Activated T-helper 17 cell treated with anti-CD3 and anti-CD28 coated beads, Interleukin-2, amount 50 U/mL, for 72 hours (primary cell): ENCODE results near the gene SLC35F1. TPM values are rescaled to one million over a fixed set of nuclear protein-coding genes. Genes with fewer than 3 reads are reported as not detected.

Experiments
- ATAC-seq: fragments of 150-1000 bp; cut with Tn5 transposase; replicated peaks from 2 replicates; pipeline ENCODE4 v1.10.0; 2021; ENCODE audit warnings: mild to moderate bottlenecking, moderate library complexity
- H3K27ac Mint-ChIP-seq: one replicate; pipeline ENCODE4 v1.8.0; 2022; ENCODE audit warnings: mixed read lengths
- H3K27me3 Mint-ChIP-seq: one replicate; pipeline ENCODE4 v1.8.0; 2022; ENCODE audit warnings: mixed read lengths
- H3K36me3 Mint-ChIP-seq: one replicate; pipeline ENCODE4 v1.8.0; 2022; ENCODE audit warnings: low read depth, mild to moderate bottlenecking, mixed read lengths
- H3K4me1 Mint-ChIP-seq: one replicate; pipeline ENCODE4 v1.8.0; 2022; ENCODE audit warnings: mixed read lengths
- H3K4me3 Mint-ChIP-seq: one replicate; pipeline ENCODE4 v1.8.0; 2022; ENCODE audit warnings: mild to moderate bottlenecking, mixed read lengths
- H3K9me3 Mint-ChIP-seq: one replicate; pipeline ENCODE4 v1.8.0; 2022; ENCODE audit warnings: mixed read lengths
- total RNA-seq, 2 donors: library from RNA; stranded (reverse); gene quantifications; one replicate each; pipeline ENCODE4 v1.2.3, GENCODE V29; 2022

Gene SLC35F1
- total RNA-seq, 2 donors from 2014 or later, result 0.04 to 0.16 TPM

DNA sequence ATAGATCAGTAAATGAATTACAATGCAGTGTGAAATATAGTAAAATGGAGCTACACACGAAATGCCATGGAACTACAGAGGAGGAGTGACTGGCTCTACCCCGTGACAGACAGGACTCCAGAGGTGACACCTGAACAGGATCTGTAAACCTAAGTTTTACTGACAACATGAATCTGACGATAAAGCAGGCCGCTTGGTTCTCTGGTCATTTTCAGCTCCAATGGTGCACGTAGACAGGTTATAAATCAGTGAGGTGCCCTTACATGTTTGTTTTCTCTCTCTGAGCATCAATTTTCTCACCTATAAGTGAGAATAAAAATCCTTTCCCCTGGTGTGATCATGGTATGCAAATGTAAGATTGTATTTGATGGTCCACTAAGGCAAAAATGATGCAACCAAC, 339.3 kb downstream of the SLC35F1 start:
- ATAC-seq, result no peak
- H3K27me3 Mint-ChIP-seq, result peaks cover 17% of the 10 kb centered on the region
- no peak overlapping the region for H3K4me3 Mint-ChIP-seq
- H3K9me3 Mint-ChIP-seq, result no peaks in the 10 kb centered on the region
- no peaks in the 10 kb centered on the region for H3K4me1 Mint-ChIP-seq
- H3K27ac Mint-ChIP-seq, result no peak overlapping the region
- H3K36me3 Mint-ChIP-seq, result no peaks in the 10 kb centered on the region

DNA sequence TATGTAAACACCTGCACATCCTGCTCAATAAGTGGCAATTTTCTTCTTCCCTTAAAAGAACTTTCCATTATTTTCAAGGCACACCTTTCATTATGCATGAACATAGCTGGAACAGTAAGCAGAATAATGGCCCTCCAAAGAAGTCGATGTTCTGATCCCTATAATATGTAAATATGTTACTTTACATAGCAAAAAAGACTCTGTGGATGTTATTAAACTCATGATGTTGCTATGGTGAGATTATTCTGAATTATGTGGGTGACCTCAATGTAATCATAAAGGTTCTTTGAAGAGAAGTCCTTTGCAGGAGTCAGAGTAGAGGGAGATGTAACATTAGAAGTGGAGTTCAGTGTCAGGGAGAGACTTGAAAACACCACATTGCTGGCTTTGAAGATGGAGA, 341.1 kb downstream of the SLC35F1 start:
- no peak overlapping the region for H3K4me3 Mint-ChIP-seq
- no peaks in the 10 kb centered on the region for H3K4me1 Mint-ChIP-seq
- ATAC-seq, result no peak
- peaks cover 15% of the 10 kb centered on the region for H3K27me3 Mint-ChIP-seq
- no peak overlapping the region for H3K27ac Mint-ChIP-seq
- H3K9me3 Mint-ChIP-seq, result no peaks in the 10 kb centered on the region
- H3K36me3 Mint-ChIP-seq, result no peaks in the 10 kb centered on the region

GRCh38 chr6:118249680-118250079, 342.6 kb downstream of the SLC35F1 start:
- no peak for ATAC-seq
- Mint-ChIP-seq H3K27ac (no peak overlapping the region), H3K4me1 (no peaks in the 10 kb centered on the region), H3K27me3 (peaks cover 15% of the 10 kb centered on the region), H3K4me3 (no peak overlapping the region), H3K36me3 (no peaks in the 10 kb centered on the region), H3K9me3 (no peaks in the 10 kb centered on the region)

DNA sequence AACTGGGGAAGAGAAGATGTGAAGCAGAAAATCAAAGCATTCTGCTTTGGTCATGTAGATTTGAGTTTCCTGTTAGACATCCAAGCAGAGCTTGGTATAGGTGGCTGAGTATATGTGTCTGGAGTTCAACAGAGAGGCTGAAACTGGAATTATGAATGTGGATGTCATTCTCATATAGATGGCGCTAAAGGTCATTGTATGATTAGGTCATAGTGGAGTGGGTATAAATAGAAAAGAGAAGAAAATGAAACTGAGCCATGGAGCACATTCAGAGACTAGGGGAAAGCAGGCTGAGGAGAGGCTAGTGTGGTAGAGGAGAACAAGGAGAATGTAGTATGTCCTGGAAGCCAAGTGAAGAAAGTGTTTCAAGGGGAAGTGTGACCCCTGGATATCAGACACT, 345.4 kb downstream of the SLC35F1 start:
- H3K9me3 Mint-ChIP-seq, result no peaks in the 10 kb centered on the region
- H3K4me1 Mint-ChIP-seq, result no peaks in the 10 kb centered on the region
- H3K27me3 Mint-ChIP-seq, result peaks cover 4% of the 10 kb centered on the region
- no peak overlapping the region for H3K27ac Mint-ChIP-seq
- no peak overlapping the region for H3K4me3 Mint-ChIP-seq
- no peaks in the 10 kb centered on the region for H3K36me3 Mint-ChIP-seq
- ATAC-seq, result peak; percentile 42

- H3K4me1 Mint-ChIP-seq, result no peaks in the 10 kb centered on the region
- H3K9me3 Mint-ChIP-seq, result no peaks in the 10 kb centered on the region
- no peaks in the 10 kb centered on the region for H3K27me3 Mint-ChIP-seq
- no peaks in the 10 kb centered on the region for H3K36me3 Mint-ChIP-seq
- no peak overlapping the region for H3K4me3 Mint-ChIP-seq
- no peak overlapping the region for H3K27ac Mint-ChIP-seq
- ATAC-seq, result no peak
Observed at GRCh38 chr6:118253741-118254140, 346.7 kb downstream of the SLC35F1 start.

- H3K27ac Mint-ChIP-seq, result no peak overlapping the region
- ATAC-seq, result no peak
- no peaks in the 10 kb centered on the region for H3K27me3 Mint-ChIP-seq
Observed at GRCh38 chr6:118260833-118261232, 353.8 kb downstream of the SLC35F1 start.

GRCh38 chr6:118263921-118264486, 356.9 kb downstream of the SLC35F1 start:
- Mint-ChIP-seq H3K27me3 (peaks cover 6% of the 10 kb centered on the region), H3K9me3 (peaks cover 8% of the 10 kb centered on the region), H3K4me3 (no peak overlapping the region), H3K36me3 (no peaks in the 10 kb centered on the region), H3K4me1 (no peaks in the 10 kb centered on the region), H3K27ac (no peak overlapping the region)
- no peak for ATAC-seq

More at GRCh38 chr6:118260833-118261232, 353.8 kb downstream of the SLC35F1 start:
- Mint-ChIP-seq H3K4me3 (no peak overlapping the region), H3K36me3 (no peaks in the 10 kb centered on the region), H3K9me3 (peaks cover 5% of the 10 kb centered on the region), H3K4me1 (no peaks in the 10 kb centered on the region)

- H3K27me3 Mint-ChIP-seq, result peaks cover 9% of the 10 kb centered on the region
- no peak overlapping the region for H3K4me3 Mint-ChIP-seq
Observed at GRCh38 chr6:118269659-118270058, 362.6 kb downstream of the SLC35F1 start.

GRCh38 chr6:118277631-118278030, 370.6 kb downstream of the SLC35F1 start:
- no peaks in the 10 kb centered on the region for H3K4me1 Mint-ChIP-seq
- H3K4me3 Mint-ChIP-seq, result no peak overlapping the region
- no peak for ATAC-seq
- no peaks in the 10 kb centered on the region for H3K9me3 Mint-ChIP-seq
- H3K36me3 Mint-ChIP-seq, result no peaks in the 10 kb centered on the region
- H3K27ac Mint-ChIP-seq, result no peak overlapping the region
- H3K27me3 Mint-ChIP-seq, result peaks cover 12% of the 10 kb centered on the region

More at GRCh38 chr6:118269659-118270058, 362.6 kb downstream of the SLC35F1 start:
- Mint-ChIP-seq H3K36me3 (no peaks in the 10 kb centered on the region), H3K27ac (no peak overlapping the region), H3K4me1 (no peaks in the 10 kb centered on the region), H3K9me3 (peaks cover 8% of the 10 kb centered on the region)
- ATAC-seq, result no peak

- Mint-ChIP-seq H3K27ac (no peak overlapping the region), H3K27me3 (peaks cover 20% of the 10 kb centered on the region), H3K4me3 (no peak overlapping the region), H3K4me1 (no peaks in the 10 kb centered on the region), H3K36me3 (no peaks in the 10 kb centered on the region), H3K9me3 (no peaks in the 10 kb centered on the region)
- ATAC-seq, result peak; percentile 55
Observed at GRCh38 chr6:118280210-118280609, 373.1 kb downstream of the SLC35F1 start.

- H3K4me3 Mint-ChIP-seq, result no peak overlapping the region
- no peaks in the 10 kb centered on the region for H3K36me3 Mint-ChIP-seq
- no peak overlapping the region for H3K27ac Mint-ChIP-seq
- ATAC-seq, result no peak
- peaks cover 17% of the 10 kb centered on the region for H3K27me3 Mint-ChIP-seq
- no peaks in the 10 kb centered on the region for H3K9me3 Mint-ChIP-seq
- no peaks in the 10 kb centered on the region for H3K4me1 Mint-ChIP-seq
Observed at GRCh38 chr6:118281291-118281690, 374.2 kb downstream of the SLC35F1 start.

GRCh38 chr6:118283766-118284165, 376.7 kb downstream of the SLC35F1 start:
- peak; percentile 50 for ATAC-seq
- peaks cover 11% of the 10 kb centered on the region for H3K27me3 Mint-ChIP-seq
- H3K27ac Mint-ChIP-seq, result no peak overlapping the region
- no peaks in the 10 kb centered on the region for H3K36me3 Mint-ChIP-seq
- H3K4me1 Mint-ChIP-seq, result no peaks in the 10 kb centered on the region
- H3K4me3 Mint-ChIP-seq, result no peak overlapping the region
- H3K9me3 Mint-ChIP-seq, result no peaks in the 10 kb centered on the region

DNA sequence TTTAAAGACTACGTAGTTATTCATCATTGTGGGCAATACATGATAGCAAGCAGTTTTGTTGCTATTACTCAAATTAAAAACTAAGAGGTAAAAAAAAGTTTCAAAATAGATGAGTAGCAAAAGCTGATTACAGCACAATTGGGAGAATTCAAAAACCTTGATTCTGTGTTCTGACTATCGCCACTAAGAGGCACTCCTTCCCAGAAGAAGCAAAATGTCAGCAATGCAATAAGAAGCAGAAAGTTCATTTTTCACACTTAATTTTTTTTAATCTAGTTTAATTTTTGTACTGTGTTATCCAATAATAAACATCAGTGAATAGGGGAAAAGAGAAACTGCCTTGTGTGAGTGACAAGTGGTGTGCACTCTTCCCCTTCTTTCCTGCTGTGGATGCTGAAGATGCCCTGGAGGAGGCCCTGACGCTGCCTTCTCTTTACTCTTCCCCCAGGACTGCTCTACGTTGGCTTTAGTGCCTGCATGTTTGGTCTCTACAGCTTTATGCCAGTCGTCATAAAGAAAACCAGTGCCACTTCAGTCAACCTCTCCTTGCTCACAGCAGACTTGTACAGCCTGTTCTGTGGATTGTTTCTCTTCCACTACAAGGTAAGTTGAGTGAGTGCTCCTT, 377.8 kb downstream of the SLC35F1 start:
- ATAC-seq, result no peak
- no peaks in the 10 kb centered on the region for H3K4me1 Mint-ChIP-seq
- no peaks in the 10 kb centered on the region for H3K36me3 Mint-ChIP-seq

DNA sequence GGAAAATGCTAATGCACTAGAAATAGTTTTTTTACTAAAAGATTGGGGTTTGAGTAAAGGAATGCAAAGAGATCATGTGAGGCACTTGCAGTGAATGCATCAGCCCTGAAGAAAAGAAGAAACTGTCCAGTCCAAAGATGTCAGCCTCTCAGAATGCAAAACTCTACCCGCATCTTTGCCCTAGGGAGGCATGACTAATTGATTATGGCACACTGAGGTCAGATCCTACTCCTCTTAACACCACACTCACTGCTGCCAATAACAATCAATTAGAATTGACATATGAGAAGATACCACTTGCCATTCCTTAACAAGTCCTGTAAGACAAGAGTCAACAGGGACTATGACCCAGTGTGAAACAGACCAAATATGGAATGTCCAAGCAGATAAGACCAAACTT, 378.7 kb downstream of the SLC35F1 start:
- Mint-ChIP-seq H3K36me3 (no peaks in the 10 kb centered on the region), H3K4me1 (no peaks in the 10 kb centered on the region), H3K9me3 (no peaks in the 10 kb centered on the region), H3K27me3 (peaks cover 11% of the 10 kb centered on the region), H3K27ac (no peak overlapping the region), H3K4me3 (no peak overlapping the region)
- ATAC-seq, result no peak

More for the DNA sequence above, 377.8 kb downstream of the SLC35F1 start:
- Mint-ChIP-seq H3K27ac (no peak overlapping the region), H3K9me3 (no peaks in the 10 kb centered on the region), H3K4me3 (no peak overlapping the region), H3K27me3 (peaks cover 11% of the 10 kb centered on the region)

GRCh38 chr6:118288355-118289124, 381.5 kb downstream of the SLC35F1 start:
- Mint-ChIP-seq H3K4me3 (no peak overlapping the region), H3K27me3 (no peaks in the 10 kb centered on the region)

More at GRCh38 chr6:118288355-118289124, 381.5 kb downstream of the SLC35F1 start:
- no peaks in the 10 kb centered on the region for H3K36me3 Mint-ChIP-seq
- H3K27ac Mint-ChIP-seq, result no peak overlapping the region
- H3K9me3 Mint-ChIP-seq, result no peaks in the 10 kb centered on the region
- H3K4me1 Mint-ChIP-seq, result no peaks in the 10 kb centered on the region
- ATAC-seq, result no peak
